ENCODE results near the gene XYLT2.
"Not testable (repeated sequence)": the region's sequence is repeated elsewhere in the genome, so short reads cannot be mapped to it uniquely, and the experiment has no call there.

The XYLT2 gene

DNA sequence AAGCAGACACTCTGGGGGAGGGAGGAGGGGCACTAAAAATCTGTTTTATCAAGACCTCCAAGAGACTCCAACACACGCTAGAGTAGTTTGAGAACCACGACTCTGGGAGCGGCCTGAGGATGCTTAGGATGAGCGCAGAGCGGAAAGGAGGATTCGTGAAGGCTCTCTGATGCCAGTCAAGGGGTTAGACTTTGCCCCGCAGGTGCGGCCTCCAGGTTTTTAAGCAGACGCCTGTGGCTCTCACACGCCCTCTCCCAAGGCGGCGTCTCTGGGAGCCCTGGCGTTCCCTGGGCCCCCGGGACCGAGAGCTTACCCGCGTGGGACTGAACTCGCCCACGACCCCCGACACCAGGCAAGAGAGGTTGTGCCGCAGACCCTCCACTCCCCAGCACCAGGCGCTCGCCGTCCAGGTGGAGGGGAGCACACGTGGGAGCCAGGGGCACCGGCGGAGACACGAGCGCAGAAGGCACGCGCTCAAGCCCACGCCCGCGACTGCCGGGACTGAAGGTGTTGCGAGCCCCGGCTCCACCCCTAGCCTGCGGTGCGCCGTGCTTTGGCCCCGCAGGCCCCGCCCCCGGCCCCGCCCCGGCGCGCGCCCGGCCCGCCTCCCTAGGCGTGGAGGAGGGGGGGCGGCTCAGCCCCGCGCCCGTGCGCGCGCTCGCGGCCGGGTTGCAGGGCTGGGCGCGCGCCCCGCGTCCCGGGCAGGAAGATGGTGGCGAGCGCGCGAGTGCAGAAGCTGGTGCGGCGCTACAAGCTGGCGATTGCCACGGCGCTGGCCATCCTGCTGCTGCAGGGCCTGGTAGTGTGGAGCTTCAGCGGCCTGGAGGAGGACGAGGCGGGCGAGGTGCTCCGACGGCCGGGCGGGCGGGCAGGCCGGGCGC, at the start of gene XYLT2:
TSS of gene XYLT2 (plus strand) at position 695 of the 881 bp plus-strand sequence. CDS start at position 710, 15 bp downstream.
- ChIA-PET POLR2A (no interaction called here), CTCF (interaction anchor here (0.9 to 5.5 kb wide), 8 partner anchors 11 to 176 kb away, joined by 3 to 42 read pairs (median 4); partner anchors contain the start of gene LRRC59)
- DNase-seq (ENCODE audit: extremely low spot score), result peak; percentile 99
- TF ChIP-seq, protein P1, sequence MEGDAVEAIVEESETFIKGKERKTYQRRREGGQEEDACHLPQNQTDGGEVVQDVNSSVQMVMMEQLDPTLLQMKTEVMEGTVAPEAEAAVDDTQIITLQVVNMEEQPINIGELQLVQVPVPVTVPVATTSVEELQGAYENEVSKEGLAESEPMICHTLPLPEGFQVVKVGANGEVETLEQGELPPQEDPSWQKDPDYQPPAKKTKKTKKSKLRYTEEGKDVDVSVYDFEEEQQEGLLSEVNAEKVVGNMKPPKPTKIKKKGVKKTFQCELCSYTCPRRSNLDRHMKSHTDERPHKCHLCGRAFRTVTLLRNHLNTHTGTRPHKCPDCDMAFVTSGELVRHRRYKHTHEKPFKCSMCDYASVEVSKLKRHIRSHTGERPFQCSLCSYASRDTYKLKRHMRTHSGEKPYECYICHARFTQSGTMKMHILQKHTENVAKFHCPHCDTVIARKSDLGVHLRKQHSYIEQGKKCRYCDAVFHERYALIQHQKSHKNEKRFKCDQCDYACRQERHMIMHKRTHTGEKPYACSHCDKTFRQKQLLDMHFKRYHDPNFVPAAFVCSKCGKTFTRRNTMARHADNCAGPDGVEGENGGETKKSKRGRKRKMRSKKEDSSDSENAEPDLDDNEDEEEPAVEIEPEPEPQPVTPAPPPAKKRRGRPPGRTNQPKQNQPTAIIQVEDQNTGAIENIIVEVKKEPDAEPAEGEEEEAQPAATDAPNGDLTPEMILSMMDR (IDR thresholded peaks at IDR 0.05; ENCODE audit: control extremely low read depth, extremely low read depth, low read depth, missing control alignments), result no peak

DNA sequence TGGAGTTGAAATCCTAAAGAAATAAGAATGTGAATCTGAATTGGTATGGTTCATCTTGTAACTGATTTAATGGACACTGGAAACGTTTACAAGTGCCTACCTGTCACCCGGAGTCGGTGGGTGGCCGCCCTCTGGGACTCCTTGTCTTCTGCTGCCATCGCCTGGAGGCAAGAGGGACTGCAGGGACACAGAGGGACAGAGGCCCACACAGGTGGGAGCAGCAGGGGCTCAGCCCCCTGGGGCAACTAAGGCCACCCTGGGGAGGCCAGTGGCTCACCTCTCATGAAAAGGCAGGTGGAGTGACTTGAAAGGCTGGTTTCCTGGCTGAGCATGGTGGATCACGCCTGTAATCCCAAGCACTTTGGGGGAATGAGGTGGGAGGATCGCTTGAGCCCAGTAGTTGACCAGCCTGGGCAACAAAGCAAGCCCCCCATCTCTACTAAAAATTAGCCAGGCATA, 48.5 kb upstream of the XYLT2 start:
- ChIA-PET POLR2A (interaction anchor here (0.6 kb wide), 1 partner anchor 100 kb away, joined by 5 read pairs; no protein-coding TSS in a partner anchor), CTCF (interaction anchor here (0.9 to 24.0 kb wide), 38 partner anchors 9 to 210 kb away, joined by 3 to 324 read pairs (median 5); partner anchors contain the start of genes COL1A1, LRRC59, SGCA and TMEM92)
- peak; percentile 82 for DNase-seq (ENCODE audit: extremely low spot score)
- TF ChIP-seq, protein P1 (IDR thresholded peaks at IDR 0.05; ENCODE audit: control extremely low read depth, extremely low read depth, low read depth, missing control alignments), result peak; percentile 98

DNA sequence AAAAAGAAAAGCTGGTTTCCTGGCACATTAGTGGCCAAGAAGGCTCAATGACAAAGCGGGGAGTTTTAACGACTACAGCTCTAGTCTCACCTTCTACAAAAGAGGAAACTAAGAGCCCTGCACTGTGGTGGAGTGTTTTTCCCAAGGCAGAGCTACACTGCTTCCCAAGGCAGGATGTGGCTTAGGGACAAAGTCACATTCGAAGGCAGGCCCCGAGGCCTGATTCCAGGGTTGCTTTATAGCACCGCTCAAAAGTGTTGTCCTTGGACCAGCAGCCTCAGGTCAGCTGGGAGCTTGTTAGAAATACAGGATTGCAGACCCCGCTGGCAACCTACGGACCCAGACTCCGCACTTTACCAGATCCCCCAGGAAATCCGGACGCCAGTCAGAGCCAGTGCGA, 47.9 kb upstream of the XYLT2 start:
- no peak for DNase-seq (ENCODE audit: extremely low spot score)
- CTCF ChIA-PET, result interaction anchor here (0.9 to 24.0 kb wide), 27 partner anchors 8 to 210 kb away, joined by 3 to 324 read pairs (median 7); partner anchors contain the start of genes COL1A1, SGCA and TMEM92
- TF ChIP-seq, protein P1 (IDR thresholded peaks at IDR 0.05; ENCODE audit: control extremely low read depth, extremely low read depth, low read depth, missing control alignments), result no peak
- POLR2A ChIA-PET, result interaction anchor here (0.6 kb wide), 1 partner anchor 101 kb away, joined by 5 read pairs; no protein-coding TSS in a partner anchor

DNA sequence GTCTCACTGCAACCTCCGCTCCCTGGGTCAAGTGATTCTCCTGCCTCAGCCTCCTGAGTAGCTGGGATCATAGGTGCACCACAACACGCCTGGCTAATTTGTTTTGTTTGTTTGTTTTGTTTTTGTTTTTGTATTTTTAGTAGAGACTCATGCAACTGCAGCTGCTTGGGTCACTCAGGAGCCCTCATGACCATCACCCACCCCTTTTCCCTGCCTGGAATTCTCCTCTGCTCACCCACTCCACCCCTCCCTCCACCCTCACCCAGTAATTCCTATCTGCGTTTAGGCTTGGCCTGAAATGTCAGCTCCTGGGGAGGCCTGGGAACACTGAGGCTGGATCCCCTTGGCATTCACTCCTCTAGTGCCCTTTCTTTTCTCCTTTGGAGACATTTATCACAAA, 46.1 kb upstream of the XYLT2 start:
- ChIA-PET POLR2A (no interaction called here), CTCF (interaction anchor here (0.9 to 24.0 kb wide), 8 partner anchors 28 to 212 kb away, joined by 3 to 324 read pairs (median 3); partner anchors contain the start of gene COL1A1)
- TF ChIP-seq, protein P1 (IDR thresholded peaks at IDR 0.05; ENCODE audit: control extremely low read depth, extremely low read depth, low read depth, missing control alignments), result no peak
- DNase-seq (ENCODE audit: extremely low spot score), result no peak

DNA sequence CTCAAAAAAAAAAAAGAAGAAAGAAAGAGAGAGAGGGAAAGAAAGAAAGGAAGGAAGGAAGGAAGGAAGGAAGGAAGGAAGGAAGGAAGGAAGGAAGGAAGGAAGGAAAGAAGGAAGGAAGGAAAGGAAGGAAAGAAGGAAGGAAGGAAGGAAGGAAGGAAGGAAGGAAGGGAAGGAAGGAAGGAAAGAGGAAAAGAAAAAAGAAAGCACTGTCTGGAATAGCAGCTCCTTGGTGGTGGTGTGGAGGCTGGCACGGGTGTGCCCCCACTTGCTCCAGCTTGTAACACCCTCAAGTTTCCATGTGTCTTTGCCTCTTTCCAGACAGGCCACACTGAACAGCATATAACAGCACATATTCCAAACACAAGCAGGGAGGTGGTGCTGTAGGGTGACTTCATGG, 45.1 kb upstream of the XYLT2 start:
- DNase-seq (ENCODE audit: extremely low spot score); POLR2A ChIA-PET: not testable (repeated sequence)
- CTCF ChIA-PET, result interaction anchor here (0.9 to 24.0 kb wide), 5 partner anchors 29 to 123 kb away, joined by 3 to 324 read pairs (median 3); partner anchors contain the start of gene COL1A1

DNA sequence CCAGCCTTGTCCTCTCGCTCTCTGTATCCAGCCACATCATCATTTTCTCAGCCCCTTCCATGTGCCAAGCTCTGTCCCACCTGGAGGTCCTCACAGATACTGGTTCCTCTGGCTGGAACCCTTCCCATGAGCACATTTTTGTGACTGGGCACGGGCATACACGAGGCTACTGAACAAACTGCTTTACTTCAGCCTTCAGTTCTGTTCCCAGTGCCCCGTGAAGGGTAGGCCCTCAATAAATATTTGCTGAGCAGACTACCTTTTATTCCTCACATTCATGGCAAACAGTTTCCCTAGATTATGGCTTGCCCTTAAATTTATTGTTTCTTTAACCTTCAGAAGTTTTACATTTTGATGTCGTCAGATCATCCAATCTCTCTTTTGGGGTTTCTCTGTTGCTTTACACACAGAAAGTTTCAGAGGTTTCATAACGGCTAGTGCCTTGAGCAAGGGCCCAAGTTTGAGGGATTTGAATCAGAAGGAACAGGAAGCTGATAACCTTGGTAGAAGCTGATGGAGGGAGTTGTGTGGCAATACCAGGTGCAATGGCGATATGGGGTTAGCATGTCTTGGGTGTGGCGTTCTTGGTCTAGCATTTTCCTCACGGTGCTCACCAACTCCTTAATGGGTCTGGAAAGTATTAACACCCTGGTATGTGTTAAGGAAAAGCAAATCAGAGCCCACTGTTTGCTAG, 43.9 kb upstream of the XYLT2 start:
- POLR2A ChIA-PET, result no interaction called here
- no peak for DNase-seq (ENCODE audit: extremely low spot score)
- TF ChIP-seq, protein P1 (IDR thresholded peaks at IDR 0.05; ENCODE audit: control extremely low read depth, extremely low read depth, low read depth, missing control alignments), result no peak
- CTCF ChIA-PET, result interaction anchor here (0.9 to 24.0 kb wide), 3 partner anchors 99 to 207 kb away, joined by 3 to 324 read pairs (median 3); partner anchors contain the start of gene COL1A1
